Measurements from ENCODE around the gene GNPTG.

Gene GNPTG

DNA sequence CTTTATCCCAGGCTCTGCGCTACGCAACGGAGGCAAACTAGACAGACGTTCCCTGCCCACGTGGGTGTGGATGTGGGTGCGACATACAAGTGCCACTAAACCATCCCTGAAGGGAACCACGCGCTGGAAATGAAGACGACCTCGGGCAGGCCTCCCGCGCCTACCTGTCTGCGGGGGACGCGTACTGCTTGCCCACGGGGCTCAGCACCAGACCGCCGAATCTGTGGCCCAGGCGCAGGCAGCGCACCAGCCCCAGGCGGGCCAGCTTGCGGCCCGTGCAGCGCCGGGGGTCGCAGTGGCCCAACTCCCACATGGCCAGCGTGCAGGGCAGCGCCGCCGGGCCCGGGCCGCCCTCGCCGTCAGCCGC lies 533 bp upstream of the GNPTG start:
- TF ChIP-seq, protein P1, sequence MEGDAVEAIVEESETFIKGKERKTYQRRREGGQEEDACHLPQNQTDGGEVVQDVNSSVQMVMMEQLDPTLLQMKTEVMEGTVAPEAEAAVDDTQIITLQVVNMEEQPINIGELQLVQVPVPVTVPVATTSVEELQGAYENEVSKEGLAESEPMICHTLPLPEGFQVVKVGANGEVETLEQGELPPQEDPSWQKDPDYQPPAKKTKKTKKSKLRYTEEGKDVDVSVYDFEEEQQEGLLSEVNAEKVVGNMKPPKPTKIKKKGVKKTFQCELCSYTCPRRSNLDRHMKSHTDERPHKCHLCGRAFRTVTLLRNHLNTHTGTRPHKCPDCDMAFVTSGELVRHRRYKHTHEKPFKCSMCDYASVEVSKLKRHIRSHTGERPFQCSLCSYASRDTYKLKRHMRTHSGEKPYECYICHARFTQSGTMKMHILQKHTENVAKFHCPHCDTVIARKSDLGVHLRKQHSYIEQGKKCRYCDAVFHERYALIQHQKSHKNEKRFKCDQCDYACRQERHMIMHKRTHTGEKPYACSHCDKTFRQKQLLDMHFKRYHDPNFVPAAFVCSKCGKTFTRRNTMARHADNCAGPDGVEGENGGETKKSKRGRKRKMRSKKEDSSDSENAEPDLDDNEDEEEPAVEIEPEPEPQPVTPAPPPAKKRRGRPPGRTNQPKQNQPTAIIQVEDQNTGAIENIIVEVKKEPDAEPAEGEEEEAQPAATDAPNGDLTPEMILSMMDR (IDR thresholded peaks at IDR 0.05; ENCODE audit: low read depth, low read length), result no peak
- DNase-seq (ENCODE audit: extremely low read depth, low read depth), result no peak

DNA sequence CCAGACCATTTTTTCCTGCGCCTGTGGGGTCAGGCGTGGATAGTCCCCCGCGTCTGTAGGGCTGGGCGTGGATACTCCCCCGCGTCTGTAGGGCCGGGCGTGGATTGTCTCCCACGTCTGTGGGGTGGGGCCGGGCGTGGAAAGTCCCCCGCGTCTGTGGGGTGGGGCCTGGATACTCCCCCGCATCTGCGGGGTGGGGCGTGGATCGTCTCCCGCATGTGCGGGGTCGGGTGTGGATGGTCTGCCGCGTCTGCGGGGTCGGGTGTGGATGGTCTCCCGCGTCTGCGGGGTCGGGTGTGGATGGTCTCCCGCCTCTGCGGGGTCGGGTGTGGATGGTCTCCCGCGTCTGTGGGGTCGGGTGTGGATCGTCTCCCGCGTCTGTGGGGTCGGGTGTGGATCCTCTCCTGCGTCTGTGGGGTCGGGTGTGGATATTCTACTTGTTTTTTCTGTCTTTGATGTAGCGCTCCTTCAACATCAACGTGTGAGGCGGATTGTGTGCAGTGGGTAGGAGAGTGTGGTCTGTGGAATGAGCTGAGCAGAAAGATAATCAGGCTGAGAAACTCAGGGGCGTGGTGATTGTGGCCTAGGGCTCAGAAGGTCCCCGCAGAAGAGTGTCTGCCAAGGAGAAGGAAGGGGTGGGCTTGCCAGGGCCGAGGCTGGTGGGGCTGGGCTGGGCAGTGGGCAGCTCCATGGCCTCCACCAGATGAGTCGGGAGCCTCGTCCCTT lies 3.2 kb downstream of the GNPTG start:
- no peak for DNase-seq (ENCODE audit: extremely low read depth, low read depth)
- TF ChIP-seq, protein P1 (IDR thresholded peaks at IDR 0.05; ENCODE audit: low read depth, low read length), result no peak

DNA sequence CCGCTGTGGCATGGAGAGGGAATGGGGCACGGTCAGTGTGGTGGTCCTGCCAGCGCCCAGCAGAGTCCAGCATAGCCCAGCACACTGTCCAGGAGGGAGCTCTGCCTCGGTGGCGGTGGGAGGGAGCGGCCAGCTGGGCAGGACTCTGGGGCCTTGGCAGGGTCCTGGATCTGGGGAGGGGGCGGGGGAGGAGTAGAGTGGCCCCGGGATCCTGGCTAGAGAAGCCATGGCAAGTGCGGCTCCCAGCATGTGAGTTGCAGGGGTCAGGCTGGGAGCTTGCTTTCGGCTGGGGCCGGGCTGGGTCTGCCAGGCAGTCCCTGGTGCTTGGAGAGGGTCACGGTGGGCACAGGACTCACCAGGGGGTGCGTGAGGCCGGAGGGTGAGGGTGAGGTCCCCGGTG lies 3.9 kb downstream of the GNPTG start:
- TF ChIP-seq, protein P1 (IDR thresholded peaks at IDR 0.05; ENCODE audit: low read depth, low read length), result no peak
- no peak for DNase-seq (ENCODE audit: extremely low read depth, low read depth)

DNA sequence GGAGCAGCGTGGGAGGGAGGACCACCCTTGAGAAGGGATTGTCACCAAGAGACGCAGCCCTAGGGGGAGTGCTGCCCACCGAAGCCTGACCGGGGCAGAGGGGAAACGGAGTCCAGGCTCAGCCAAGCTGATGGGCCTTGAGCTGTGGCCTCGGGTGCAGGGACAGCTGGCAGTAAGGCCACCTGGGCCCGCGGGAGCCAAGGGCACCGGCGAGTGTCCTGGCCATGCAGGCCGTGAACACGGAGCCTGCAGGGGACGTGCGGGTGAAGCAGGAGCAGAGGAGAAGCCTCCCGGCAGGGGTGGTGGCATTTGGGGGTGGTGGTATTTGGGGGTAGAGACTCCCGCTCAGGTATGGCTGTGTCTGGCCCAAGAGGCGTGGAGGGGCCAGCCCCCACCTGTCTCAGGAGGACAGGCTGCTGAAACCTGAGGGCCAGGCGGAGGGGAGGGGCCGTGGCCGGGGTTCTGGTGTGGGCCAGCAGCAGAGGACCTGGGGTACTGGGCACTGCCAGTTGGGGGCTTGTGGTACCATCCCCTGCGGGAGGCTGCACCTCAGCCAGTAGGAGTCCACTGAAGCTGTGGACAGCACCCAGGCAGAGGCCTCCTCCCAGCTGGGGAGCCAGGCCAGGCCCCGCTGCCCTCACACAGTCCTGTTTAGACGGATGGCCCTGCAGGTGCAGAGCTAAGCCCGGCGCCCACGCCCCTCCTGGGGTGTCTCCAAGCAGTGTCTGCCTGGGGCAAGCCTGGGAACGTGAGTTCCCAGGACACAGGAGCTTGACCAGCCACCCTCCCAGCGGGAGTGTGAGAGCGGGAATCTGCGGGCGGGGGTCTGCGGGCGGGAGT lies 4.5 kb downstream of the GNPTG start:
- no peak for DNase-seq (ENCODE audit: extremely low read depth, low read depth)
- TF ChIP-seq, protein P1 (IDR thresholded peaks at IDR 0.05; ENCODE audit: low read depth, low read length), result no peak

- DNase-seq (ENCODE audit: extremely low read depth, low read depth), result no peak
- TF ChIP-seq, protein P1 (IDR thresholded peaks at IDR 0.05; ENCODE audit: low read depth, low read length), result no peak
Measured at GRCh38 chr16:1357906-1358566, 6.3 kb downstream of the GNPTG start.

DNA sequence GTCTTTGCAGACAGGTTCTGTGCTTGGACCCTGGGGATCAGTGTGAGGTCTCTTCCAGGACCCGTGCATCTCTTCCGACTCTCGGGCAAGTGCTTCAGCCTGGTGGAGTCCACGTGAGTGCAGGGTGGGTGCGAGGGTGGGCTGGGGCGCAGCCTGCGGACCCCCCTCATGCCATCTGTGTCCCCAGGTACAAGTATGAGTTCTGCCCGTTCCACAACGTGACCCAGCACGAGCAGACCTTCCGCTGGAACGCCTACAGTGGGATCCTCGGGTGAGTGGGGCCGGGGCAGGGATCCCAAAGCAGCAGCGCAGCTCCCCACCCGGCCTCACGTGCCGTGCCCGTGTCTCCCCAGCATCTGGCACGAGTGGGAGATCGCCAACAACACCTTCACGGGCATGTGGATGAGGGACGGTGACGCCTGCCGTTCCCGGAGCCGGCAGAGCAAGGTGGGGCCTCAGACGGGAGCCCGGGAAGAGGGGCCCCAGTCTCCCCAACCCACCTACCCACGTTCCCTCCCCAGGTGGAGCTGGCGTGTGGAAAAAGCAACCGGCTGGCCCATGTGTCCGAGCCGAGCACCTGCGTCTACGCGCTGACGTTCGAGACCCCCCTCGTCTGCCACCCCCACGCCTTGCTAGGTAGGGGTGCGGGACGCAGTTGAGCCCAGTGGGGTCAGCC lies 10.1 kb downstream of the GNPTG start:
- TF ChIP-seq, protein P1 (IDR thresholded peaks at IDR 0.05; ENCODE audit: low read depth, low read length), result no peak
- no peak for DNase-seq (ENCODE audit: extremely low read depth, low read depth)

Data from AG09319 (cell line).